HEK293T (cell line): Measurements from ENCODE around the gene ABHD17C.

Experiments
- CTCF ChIA-PET: fragments of 350-600 bp; formaldehyde crosslinking; extraction: SDS; loops from one replicate; lab custom pipeline; 2021; ENCODE audit warnings: antibody characterized with exemption, inconsistent platforms; lab: Yijun Ruan, JAX
- POLR2A ChIA-PET: fragments of 350-600 bp; formaldehyde crosslinking; extraction: SDS; loops from one replicate; lab custom pipeline; 2020; ENCODE audit warnings: antibody characterized with exemption, inconsistent platforms; lab: Yijun Ruan, JAX
- DNase-seq: peaks from one replicate; pipeline ENCODE4 v3.0.0; 2012; ENCODE audit warnings: mixed read lengths; ENCODE audit errors: extremely low spot score
- ARNT ChIP-seq: fragments of 450-650 bp; IDR thresholded peaks from 2 replicates; pipeline ENCODE4 v1.6.1; 2017; ENCODE audit warnings: mild to moderate bottlenecking
- BHLHE40 ChIP-seq: fragments of 450-650 bp; IDR thresholded peaks from 2 replicates; pipeline ENCODE4 v1.6.1; 2016; ENCODE audit warnings: mild to moderate bottlenecking, moderate library complexity, borderline replicate concordance
- CTBP1 ChIP-seq: fragments of 450-650 bp; IDR thresholded peaks from 2 replicates; pipeline ENCODE4 v1.6.1; 2016; ENCODE audit warnings: borderline replicate concordance
- ELF4 ChIP-seq: fragments of 450-650 bp; IDR thresholded peaks from 2 replicates; pipeline ENCODE4 v1.6.1; 2017; ENCODE audit warnings: antibody characterized with exemption
- FOXA1 ChIP-seq: fragments of 450-650 bp; IDR thresholded peaks from 2 replicates; pipeline ENCODE4 v1.6.1; 2016; ENCODE audit warnings: mild to moderate bottlenecking
- FOXK2 ChIP-seq: fragments of 450-650 bp; IDR thresholded peaks from 2 replicates; pipeline ENCODE4 v1.6.1; 2016; ENCODE audit warnings: mild to moderate bottlenecking
- FOXM1 ChIP-seq: fragments of 450-650 bp; IDR thresholded peaks from 2 replicates; pipeline ENCODE4 v1.6.1; 2017; ENCODE audit warnings: mild to moderate bottlenecking, borderline replicate concordance
- HDGF ChIP-seq: fragments of 450-650 bp; IDR thresholded peaks from 2 replicates; pipeline ENCODE4 v1.6.1; 2017; ENCODE audit warnings: antibody characterized with exemption, borderline replicate concordance
- L3MBTL2 ChIP-seq: fragments of 450-650 bp; conservative IDR thresholded peaks from 2 replicates; pipeline ENCODE4 v1.6.1; 2016; ENCODE audit warnings: mild to moderate bottlenecking
- LEF1 ChIP-seq: fragments of 450-650 bp; IDR thresholded peaks from 2 replicates; pipeline ENCODE4 v1.6.1; 2017; ENCODE audit warnings: mild to moderate bottlenecking, borderline replicate concordance
- NFRKB ChIP-seq: fragments of 450-650 bp; IDR thresholded peaks from 2 replicates; pipeline ENCODE4 v1.6.1; 2016; ENCODE audit warnings: mild to moderate bottlenecking, moderate library complexity
- SP1 ChIP-seq: fragments of 450-650 bp; IDR thresholded peaks from 2 replicates; pipeline ENCODE4 v1.6.1; 2017
- SUZ12 ChIP-seq: fragments of 450-650 bp; IDR thresholded peaks from 2 replicates; pipeline ENCODE4 v1.6.1; 2016; ENCODE audit warnings: mild to moderate bottlenecking
- TARDBP ChIP-seq: fragments of 450-650 bp; IDR thresholded peaks from 2 replicates; pipeline ENCODE4 v1.6.1; 2016
- ZNF384 ChIP-seq: fragments of 450-650 bp; IDR thresholded peaks from 2 replicates; pipeline ENCODE4 v1.6.1; 2016
- TF ChIP-seq, protein P1 (sequence below): fragments of 450-650 bp; IDR thresholded peaks from 2 replicates; pipeline ENCODE4 v1.6.1; 2016

Gene ABHD17C

GRCh38 chr15:80736560-80736959, 41.5 kb downstream of the ABHD17C start:
- ChIA-PET POLR2A (no interaction called here), CTCF (no interaction called here)
- DNase-seq = no peak
- TF ChIP-seq FOXA1 (no peak), SUZ12 (no peak), BHLHE40 (no peak), CTBP1 (no peak), FOXK2 (no peak), TARDBP (no peak), NFRKB (no peak), HDGF (no peak), LEF1 (no peak), L3MBTL2 (no peak), ZNF384 (no peak), FOXM1 (no peak), SP1 (no peak), ELF4 (no peak)
- TF ChIP-seq, protein P1, sequence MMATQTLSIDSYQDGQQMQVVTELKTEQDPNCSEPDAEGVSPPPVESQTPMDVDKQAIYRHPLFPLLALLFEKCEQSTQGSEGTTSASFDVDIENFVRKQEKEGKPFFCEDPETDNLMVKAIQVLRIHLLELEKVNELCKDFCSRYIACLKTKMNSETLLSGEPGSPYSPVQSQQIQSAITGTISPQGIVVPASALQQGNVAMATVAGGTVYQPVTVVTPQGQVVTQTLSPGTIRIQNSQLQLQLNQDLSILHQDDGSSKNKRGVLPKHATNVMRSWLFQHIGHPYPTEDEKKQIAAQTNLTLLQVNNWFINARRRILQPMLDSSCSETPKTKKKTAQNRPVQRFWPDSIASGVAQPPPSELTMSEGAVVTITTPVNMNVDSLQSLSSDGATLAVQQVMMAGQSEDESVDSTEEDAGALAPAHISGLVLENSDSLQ = no peak

DNA sequence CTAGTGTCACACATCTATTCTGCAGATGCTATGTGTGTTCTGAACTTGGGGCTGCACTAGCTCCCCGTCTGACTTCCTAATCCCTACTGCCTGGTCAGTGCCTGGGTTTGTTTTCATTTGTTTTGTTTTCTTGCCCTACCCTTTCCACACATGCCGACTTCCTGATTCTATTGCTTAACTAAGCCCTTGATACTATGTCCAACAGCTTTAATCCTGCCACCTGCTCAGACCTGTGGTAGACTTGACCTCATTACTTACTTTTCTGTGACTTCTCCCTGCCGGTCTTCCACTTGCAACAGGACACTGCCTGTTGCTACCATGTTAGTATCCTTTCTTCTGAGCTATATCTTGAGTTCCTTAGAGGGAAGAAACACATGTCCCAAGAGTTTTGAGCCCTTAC, 44.8 kb downstream of the ABHD17C start:
- TF ChIP-seq LEF1 = no peak
- TF ChIP-seq FOXK2 = no peak
- TF ChIP-seq ZNF384 = no peak
- no peak for TF ChIP-seq SUZ12
- TF ChIP-seq FOXA1 = no peak
- no peak for TF ChIP-seq SP1
- no peak for TF ChIP-seq BHLHE40
- POLR2A ChIA-PET = no interaction called here

DNA sequence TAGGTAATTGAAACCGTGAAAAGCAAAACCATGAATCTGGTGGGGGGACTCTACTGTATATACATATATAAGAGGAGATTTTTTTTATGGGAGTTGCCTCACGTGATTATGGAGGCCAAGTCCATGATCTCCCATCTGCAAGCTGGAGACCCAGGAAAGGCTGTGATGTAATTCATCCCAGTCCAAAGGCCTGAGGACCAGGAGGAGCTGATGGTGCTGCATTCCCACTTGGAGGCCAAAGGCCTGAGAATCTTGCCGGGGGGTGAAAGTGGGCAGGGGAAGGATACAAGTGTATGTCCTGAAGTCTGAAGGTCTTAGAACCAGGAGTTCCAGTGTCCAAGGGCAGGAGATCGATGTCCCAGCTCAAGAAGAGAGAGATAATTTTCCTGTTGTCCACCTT, 47.0 kb downstream of the ABHD17C start:
- ChIA-PET CTCF (no interaction called here), POLR2A (no interaction called here)
- TF ChIP-seq LEF1 (no peak), SP1 (no peak), FOXK2 (no peak), BHLHE40 (no peak), ZNF384 (no peak), FOXA1 (no peak), NFRKB (no peak), ELF4 (no peak), TARDBP (no peak), SUZ12 (no peak)
- TF ChIP-seq, protein P1 = no peak
- DNase-seq = no peak

More for the DNA sequence above, 44.8 kb downstream of the ABHD17C start:
- CTCF ChIA-PET = no interaction called here
- DNase-seq = no peak

DNA sequence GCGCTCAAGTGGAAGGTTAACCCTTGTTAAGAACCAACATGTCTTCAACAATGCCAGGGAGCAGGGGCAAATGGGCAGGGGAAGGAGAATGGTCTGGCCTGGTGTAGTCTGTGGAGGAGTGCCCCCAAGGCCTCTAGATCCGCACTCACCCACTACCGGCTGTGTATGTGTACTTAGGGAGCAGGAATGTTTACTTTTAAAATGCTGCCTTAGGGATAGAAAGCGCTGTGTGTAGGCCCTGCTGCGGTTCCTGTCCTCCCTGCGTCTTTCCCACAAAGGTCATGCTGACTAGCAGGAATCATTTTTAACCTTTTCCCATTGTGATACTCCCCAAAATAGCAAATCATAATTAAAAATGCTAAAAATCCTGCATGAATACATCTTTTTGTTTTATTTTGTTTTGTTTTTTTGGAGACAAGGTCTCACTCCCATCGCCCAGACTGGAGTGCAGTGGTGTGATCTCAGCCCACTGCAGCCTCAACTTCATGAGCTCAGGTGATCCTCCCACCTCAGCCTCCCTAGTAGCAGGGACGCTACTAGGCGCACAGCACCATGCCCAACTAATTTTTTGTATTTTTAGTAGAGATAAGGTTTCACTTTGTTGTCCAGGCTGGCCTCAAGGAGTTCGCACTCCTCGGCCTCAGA, 48.2 kb downstream of the ABHD17C start:
- no peak for TF ChIP-seq SP1
- TF ChIP-seq NFRKB = no peak
- TF ChIP-seq ELF4 = no peak
- TF ChIP-seq, protein P1 = no peak
- TF ChIP-seq TARDBP = no peak
- no peak for TF ChIP-seq ZNF384
- TF ChIP-seq LEF1 = no peak
- no peak for TF ChIP-seq ARNT
- TF ChIP-seq CTBP1 = no peak
- no peak for TF ChIP-seq FOXA1
- TF ChIP-seq SUZ12 = no peak
- TF ChIP-seq FOXK2 = no peak
- TF ChIP-seq L3MBTL2 = no peak
- TF ChIP-seq BHLHE40 = no peak
- POLR2A ChIA-PET = no interaction called here
- CTCF ChIA-PET = no interaction called here
- no peak for DNase-seq

DNA sequence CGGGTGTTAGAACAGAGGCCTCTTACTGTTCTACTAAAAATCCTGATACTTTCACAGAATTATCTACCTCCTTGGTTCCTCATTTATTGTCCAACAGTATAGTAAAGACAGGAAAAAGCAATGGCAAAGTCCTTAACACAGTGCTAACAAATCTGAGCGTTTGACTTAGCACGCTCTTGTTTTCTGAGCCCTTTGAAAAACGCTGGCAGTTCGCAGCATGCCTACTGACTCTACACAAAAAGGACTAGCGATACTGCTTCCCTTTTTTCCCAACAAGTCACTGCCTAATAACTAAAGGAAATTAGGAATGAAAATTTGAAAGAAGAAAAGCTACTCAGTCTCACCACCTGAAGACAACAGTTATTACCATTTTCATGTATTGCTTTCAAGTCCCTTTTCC, 49.3 kb downstream of the ABHD17C start:
- TF ChIP-seq HDGF (no peak), NFRKB (no peak), ARNT (no peak), ELF4 (no peak), FOXA1 (no peak), BHLHE40 (no peak), ZNF384 (no peak)
- DNase-seq = no peak
- CTCF ChIA-PET = interaction anchor here (0.7 kb wide), 1 partner anchor 727 kb away, joined by 3 read pairs; no protein-coding TSS in a partner anchor
- POLR2A ChIA-PET = no interaction called here

GRCh38 chr15:80744826-80745225, 49.7 kb downstream of the ABHD17C start:
- ChIA-PET POLR2A (no interaction called here), CTCF (interaction anchor here (0.7 kb wide), 1 partner anchor 728 kb away, joined by 3 read pairs; no protein-coding TSS in a partner anchor)
- no peak for DNase-seq
- TF ChIP-seq BHLHE40 (no peak), TARDBP (no peak), FOXM1 (no peak), L3MBTL2 (no peak), SUZ12 (no peak), LEF1 (no peak), ARNT (no peak), HDGF (no peak), SP1 (no peak), NFRKB (no peak), FOXK2 (no peak), FOXA1 (no peak), CTBP1 (no peak), ELF4 (no peak), ZNF384 (no peak)
- TF ChIP-seq, protein P1 = no peak
